UCSD-AML1 (cell line): ENCODE results near the gene LIMCH1.

Experiments used
- DNase-seq: peaks from one replicate; lab custom pipeline; 2025; ENCODE audit not compliant: unreplicated experiment; lab: John Stamatoyannopoulos, UW

LIMCH1 gene

DNA sequence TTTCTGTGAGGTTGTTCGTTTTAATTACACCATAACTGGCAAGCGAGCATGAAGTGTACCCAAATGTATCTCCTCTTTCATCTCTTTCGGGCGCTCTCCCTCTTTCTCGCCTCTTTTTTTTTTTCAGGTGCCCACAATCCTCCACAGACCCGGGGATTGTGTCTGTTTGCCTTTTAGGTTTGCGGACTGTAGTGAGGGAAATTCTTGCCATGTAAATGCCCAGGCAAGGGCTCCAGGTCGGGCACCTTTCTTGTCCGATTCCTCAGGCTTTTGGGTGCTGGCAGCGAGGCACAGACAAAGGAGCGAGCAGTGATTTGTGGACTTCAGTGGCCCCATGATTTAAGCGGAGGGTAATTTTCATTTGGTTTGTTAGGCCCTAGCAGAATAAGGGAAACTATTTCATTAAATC is 211.7 kb downstream of the LIMCH1 start:
- no peak for DNase-seq
